ENCODE measurements around the gene OR8S1. TPM values are rescaled to one million over a fixed set of nuclear protein-coding genes. Genes with fewer than 3 reads are reported as not detected.
"Not testable (repeated sequence)": the region's sequence is repeated elsewhere in the genome, so short reads cannot be mapped to it uniquely, and the experiment has no call there.

OR8S1 gene
- total RNA-seq, 1 donor from 2014 or later = not detected

DNA sequence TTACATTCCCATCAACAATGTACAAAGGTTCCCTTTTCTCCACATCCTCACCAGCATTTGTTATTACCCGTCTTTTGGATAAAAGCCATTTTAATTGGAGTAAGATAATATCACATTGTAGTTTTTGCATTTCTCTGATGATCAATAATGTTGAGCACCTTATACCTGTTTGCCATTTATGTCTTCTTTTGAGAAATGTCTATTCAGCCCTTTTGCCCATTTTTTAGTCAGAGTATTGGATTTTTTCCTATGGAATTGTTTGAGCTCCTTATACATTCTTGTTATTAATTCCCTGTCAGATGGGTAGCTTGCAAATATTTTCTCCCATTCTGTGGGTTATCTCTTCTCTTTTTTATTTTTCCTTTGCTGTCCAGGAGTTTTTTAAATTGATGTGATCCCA is 10.7 kb upstream of the OR8S1 start:
- Mint-ChIP-seq H3K9me3 (ENCODE audit: low read depth) (peaks cover 29% of the 10 kb centered on the region), H3K4me3 (ENCODE audit: low read depth) (no peak overlapping the region), H3K4me1 (ENCODE audit: low read depth) (no peaks in the 10 kb centered on the region), H3K27me3 (no peaks in the 10 kb centered on the region), H3K27ac (no peak overlapping the region), H3K36me3 (ENCODE audit: insufficient read depth) (no peaks in the 10 kb centered on the region)
- TF ChIP-seq, protein P1, sequence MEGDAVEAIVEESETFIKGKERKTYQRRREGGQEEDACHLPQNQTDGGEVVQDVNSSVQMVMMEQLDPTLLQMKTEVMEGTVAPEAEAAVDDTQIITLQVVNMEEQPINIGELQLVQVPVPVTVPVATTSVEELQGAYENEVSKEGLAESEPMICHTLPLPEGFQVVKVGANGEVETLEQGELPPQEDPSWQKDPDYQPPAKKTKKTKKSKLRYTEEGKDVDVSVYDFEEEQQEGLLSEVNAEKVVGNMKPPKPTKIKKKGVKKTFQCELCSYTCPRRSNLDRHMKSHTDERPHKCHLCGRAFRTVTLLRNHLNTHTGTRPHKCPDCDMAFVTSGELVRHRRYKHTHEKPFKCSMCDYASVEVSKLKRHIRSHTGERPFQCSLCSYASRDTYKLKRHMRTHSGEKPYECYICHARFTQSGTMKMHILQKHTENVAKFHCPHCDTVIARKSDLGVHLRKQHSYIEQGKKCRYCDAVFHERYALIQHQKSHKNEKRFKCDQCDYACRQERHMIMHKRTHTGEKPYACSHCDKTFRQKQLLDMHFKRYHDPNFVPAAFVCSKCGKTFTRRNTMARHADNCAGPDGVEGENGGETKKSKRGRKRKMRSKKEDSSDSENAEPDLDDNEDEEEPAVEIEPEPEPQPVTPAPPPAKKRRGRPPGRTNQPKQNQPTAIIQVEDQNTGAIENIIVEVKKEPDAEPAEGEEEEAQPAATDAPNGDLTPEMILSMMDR (IDR thresholded peaks at IDR 0.05; ENCODE audit: unreplicated experiment) = no peak
- no peak for DNase-seq (ENCODE audit: low spot score, unreplicated experiment)

DNA sequence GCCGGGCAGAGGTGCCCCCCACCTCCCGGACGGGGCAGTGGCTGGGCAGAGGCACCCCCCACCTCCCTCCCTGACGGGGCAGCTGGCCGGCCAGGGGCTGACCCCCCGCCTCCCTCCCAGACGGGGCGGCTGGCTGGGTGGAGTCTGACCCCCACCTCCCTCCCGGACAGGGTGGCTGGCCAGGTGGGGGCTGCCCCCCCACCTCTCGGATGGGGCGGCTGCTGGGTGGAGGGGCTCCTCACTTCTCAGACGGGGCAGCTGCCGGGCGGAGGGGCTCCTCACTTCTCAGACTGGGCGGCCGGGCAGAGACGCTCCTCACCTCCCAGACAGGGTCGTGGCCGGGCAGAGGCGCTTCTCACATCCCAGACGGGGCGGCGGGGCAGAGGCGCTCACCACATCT is 5.1 kb upstream of the OR8S1 start:
- not testable (repeated sequence) for DNase-seq (ENCODE audit: low spot score, unreplicated experiment); H3K9me3 Mint-ChIP-seq (ENCODE audit: low read depth); H3K4me1 Mint-ChIP-seq (ENCODE audit: low read depth)

DNA sequence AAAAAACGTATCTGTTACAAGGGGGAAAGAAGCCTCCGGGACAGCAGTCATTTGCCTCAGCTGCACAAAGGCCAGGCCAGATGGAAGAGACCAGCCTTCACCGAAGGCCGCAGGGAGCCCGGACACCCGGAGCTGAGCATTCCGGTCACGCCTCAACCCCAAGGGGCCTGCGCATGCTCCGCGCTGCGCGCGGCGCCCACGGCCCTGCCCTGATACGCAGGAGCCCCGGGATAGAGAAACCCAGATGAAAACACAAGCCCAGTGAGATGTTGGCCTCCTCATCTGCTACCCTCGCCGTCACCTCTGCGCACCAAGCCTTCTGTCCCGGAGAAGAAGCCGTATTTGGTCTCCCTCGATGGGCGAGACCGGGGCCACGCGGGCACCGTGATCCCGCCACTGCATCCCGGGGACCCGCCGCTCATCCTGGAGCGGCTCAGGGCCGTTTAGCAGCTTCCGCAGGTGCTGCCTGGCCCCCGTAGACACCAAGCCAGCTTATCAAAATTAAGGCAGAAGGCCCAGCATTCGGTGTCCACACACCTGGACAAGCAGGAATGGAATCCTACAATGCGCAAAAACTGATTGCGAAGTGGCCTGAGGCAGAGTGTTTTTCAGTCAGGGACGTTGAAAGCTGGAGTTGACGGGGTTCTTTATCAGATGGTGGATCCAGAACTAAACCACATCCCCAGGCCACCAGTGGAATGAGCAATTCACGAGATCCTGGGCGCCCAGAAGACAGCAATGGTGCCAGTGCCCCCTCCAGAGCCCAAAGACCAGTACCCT is 2.6 kb downstream of the OR8S1 start:
- Mint-ChIP-seq H3K27ac (no peak overlapping the region), H3K4me1 (ENCODE audit: low read depth) (no peaks in the 10 kb centered on the region), H3K36me3 (ENCODE audit: insufficient read depth) (no peaks in the 10 kb centered on the region), H3K27me3 (no peaks in the 10 kb centered on the region), H3K4me3 (ENCODE audit: low read depth) (no peak overlapping the region), H3K9me3 (ENCODE audit: low read depth) (peaks cover 2% of the 10 kb centered on the region)
- no peak for DNase-seq (ENCODE audit: low spot score, unreplicated experiment)
- TF ChIP-seq, protein P1 (IDR thresholded peaks at IDR 0.05; ENCODE audit: unreplicated experiment) = no peak

More for the DNA sequence above, 5.1 kb upstream of the OR8S1 start:
- H3K27ac Mint-ChIP-seq; H3K4me3 Mint-ChIP-seq (ENCODE audit: low read depth); H3K27me3 Mint-ChIP-seq; H3K36me3 Mint-ChIP-seq (ENCODE audit: insufficient read depth): not testable (repeated sequence)

DNA sequence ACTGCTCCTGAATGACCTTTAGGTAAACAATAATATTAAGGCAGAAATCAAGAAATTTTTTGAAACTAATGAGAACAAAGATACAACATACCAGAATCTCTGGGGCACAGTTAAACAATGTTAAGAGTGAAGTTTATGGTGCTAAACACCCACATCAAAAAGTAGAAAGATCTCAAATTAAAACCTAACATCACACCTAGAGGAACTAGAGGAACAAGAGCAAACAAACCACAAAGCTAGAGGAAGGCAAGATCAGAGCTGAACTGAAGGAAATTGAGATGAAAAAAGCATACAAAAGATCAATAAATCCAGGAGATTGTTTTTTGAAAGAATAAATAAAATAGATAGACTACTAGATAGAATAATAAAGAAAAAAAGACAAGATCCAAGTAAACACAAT is 7.2 kb downstream of the OR8S1 start:
- Mint-ChIP-seq H3K27me3 (no peaks in the 10 kb centered on the region), H3K9me3 (ENCODE audit: low read depth) (peaks cover 10% of the 10 kb centered on the region), H3K27ac (no peak overlapping the region), H3K36me3 (ENCODE audit: insufficient read depth) (no peaks in the 10 kb centered on the region), H3K4me3 (ENCODE audit: low read depth) (no peak overlapping the region), H3K4me1 (ENCODE audit: low read depth) (no peaks in the 10 kb centered on the region)
- DNase-seq (ENCODE audit: low spot score, unreplicated experiment) = no peak
- TF ChIP-seq, protein P1 (IDR thresholded peaks at IDR 0.05; ENCODE audit: unreplicated experiment) = no peak

DNA sequence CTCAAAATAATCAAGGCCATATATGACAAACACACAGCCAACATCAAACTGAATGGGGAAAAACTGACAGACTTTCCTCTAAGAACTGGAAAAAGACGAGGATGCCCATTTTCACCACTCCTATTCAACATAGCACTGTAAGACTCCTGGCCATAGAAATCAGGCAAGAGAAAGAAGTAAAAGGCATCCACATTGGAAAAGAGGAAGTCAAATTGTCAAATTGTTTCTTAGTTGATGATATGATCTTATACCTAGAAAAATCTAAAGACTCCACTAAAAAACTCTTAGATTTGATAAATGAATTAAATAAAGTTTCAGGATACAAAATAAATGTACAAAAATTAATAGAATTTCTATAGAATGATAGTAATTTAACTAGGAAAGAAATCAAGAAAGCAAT is 11.2 kb downstream of the OR8S1 start:
- Mint-ChIP-seq H3K4me1 (ENCODE audit: low read depth) (no peaks in the 10 kb centered on the region), H3K36me3 (ENCODE audit: insufficient read depth) (no peaks in the 10 kb centered on the region), H3K27me3 (no peaks in the 10 kb centered on the region), H3K27ac (no peak overlapping the region), H3K4me3 (ENCODE audit: low read depth) (no peak overlapping the region), H3K9me3 (ENCODE audit: low read depth) (peaks cover 10% of the 10 kb centered on the region)
- no peak for DNase-seq (ENCODE audit: low spot score, unreplicated experiment)
- TF ChIP-seq, protein P1 (IDR thresholded peaks at IDR 0.05; ENCODE audit: unreplicated experiment) = no peak
